Measurements from ENCODE around the gene BBLN.

The BBLN gene

DNA sequence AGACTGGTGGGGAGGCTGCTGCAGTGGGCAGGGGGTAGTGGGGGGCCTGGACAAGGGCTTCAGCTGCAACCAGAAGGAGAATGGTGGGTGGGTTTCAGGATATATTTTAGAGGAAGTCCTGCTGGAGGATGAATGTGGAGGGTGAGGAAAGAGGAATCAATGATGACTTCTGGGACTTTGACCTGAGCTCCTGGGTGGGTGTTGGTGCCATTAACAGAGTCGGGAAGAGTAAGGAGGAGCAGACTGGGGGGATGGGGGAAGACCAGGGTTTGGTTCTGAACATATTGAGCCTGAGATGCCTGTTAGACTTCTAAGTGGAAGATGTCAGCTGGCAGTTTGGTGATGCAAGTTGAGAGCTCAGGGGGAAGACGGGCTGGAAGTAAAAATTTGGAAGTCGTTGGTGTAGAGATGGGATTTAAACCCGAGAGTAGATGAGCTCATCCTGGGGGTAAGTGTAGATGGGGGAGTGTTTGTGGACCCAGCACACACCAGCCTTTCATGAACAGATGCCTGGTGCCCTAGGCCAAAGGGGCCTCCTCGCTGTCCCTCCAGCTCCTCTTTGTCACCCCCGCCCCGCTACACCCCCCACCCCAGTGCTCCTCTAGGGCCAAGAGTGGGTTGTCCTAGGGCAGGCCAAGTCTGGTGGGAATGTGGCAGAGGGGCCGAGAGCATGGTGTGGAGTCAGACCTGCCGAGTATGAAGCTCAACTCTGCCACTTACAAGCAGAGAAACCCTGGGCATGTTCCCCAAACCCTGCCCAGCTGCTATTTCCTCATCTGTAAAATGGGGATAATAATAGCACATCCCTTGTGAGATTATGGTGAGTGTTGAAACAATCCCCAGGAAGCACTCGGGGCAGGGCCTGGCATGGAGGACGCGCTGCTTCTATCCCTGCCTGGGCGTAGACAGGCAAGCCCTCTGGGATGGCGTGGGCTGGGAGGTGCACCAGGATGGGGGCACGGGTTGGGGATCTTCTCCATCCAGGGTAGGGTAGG lies 47.1 kb downstream of the BBLN start:
- ChIA-PET CTCF (interaction anchor here (1.3 to 3.5 kb wide), 7 partner anchors 9 to 20 kb away, joined by 3 to 20 read pairs (median 5); partner anchors contain the start of gene CIZ1), POLR2A (interaction anchor here (1.2 kb wide), 1 partner anchor 12 kb away, joined by 4 read pairs; no protein-coding TSS in a partner anchor)
- DNase-seq (ENCODE audit: extremely low spot score) = no peak
- TF ChIP-seq, protein P1, sequence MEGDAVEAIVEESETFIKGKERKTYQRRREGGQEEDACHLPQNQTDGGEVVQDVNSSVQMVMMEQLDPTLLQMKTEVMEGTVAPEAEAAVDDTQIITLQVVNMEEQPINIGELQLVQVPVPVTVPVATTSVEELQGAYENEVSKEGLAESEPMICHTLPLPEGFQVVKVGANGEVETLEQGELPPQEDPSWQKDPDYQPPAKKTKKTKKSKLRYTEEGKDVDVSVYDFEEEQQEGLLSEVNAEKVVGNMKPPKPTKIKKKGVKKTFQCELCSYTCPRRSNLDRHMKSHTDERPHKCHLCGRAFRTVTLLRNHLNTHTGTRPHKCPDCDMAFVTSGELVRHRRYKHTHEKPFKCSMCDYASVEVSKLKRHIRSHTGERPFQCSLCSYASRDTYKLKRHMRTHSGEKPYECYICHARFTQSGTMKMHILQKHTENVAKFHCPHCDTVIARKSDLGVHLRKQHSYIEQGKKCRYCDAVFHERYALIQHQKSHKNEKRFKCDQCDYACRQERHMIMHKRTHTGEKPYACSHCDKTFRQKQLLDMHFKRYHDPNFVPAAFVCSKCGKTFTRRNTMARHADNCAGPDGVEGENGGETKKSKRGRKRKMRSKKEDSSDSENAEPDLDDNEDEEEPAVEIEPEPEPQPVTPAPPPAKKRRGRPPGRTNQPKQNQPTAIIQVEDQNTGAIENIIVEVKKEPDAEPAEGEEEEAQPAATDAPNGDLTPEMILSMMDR (IDR thresholded peaks at IDR 0.05; ENCODE audit: control extremely low read depth, extremely low read depth, low read depth, missing control alignments) = no peak

DNA sequence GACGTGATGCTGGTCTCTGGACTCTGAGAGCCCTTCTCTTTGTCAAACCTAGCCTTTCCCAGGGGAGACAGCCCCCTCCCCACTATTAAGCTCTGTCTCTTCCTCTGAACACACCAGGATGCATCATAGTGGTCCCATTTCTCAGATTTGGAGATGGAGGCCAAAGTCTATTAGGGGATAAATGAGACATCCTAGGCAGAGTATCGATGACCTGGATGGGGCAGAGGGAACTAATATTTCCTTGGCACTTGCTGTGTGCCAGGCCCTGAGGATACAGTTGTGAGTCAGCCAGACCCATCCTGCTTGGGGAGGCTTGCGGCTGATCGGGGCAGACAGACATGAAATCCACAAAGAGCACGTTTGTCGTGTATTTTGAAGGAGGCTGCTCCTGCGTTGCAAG lies 48.3 kb downstream of the BBLN start:
- POLR2A ChIA-PET = no interaction called here
- TF ChIP-seq, protein P1 (IDR thresholded peaks at IDR 0.05; ENCODE audit: control extremely low read depth, extremely low read depth, low read depth, missing control alignments) = no peak
- no peak for DNase-seq (ENCODE audit: extremely low spot score)
- CTCF ChIA-PET = interaction anchor here (3.5 kb wide), 1 partner anchor 17 kb away, joined by 20 read pairs; the partner anchor contains the start of gene CIZ1

DNA sequence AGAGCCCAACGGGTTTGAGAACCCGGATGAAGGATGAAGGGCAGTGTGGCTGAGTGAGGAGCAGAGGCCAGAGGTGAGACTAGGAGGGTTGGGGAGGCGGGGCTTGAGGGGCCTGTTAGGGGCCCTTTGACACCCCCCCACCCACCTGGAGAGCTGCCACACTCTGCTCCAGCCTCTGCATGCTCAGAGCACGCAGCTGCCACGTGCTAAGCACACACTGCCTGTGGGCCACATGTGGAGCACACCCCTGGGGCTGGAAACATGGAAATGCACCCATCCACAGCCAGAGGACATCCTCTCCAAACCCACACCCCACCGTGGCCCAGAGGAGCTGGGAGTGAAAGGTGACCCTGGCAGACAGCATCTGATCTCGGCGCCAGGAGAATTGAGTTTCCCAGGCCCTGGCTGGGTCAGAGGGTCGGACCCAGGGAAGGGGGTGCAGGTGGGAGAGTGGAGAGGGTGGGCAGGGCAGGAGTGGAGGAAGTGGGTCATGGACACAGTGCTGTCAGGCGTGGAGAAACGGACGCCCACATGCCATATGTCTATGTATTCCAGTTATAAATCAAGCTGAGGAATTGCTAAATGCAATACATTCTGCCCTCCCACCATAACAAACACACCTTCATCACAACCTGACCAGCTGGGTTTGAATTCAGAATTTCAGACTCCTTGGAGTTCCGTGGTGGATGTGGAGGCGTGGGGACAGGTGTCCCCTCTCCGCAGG lies 49.0 kb downstream of the BBLN start:
- CTCF ChIA-PET = interaction anchor here (1.6 to 3.5 kb wide), 2 partner anchors 18 to 153 kb away, joined by 4 to 20 read pairs; partner anchors contain the start of gene CIZ1
- POLR2A ChIA-PET = interaction anchor here (0.6 kb wide), 1 partner anchor 211 kb away, joined by 3 read pairs; no protein-coding TSS in a partner anchor
- no peak for DNase-seq (ENCODE audit: extremely low spot score)
- TF ChIP-seq, protein P1 (IDR thresholded peaks at IDR 0.05; ENCODE audit: control extremely low read depth, extremely low read depth, low read depth, missing control alignments) = no peak

DNA sequence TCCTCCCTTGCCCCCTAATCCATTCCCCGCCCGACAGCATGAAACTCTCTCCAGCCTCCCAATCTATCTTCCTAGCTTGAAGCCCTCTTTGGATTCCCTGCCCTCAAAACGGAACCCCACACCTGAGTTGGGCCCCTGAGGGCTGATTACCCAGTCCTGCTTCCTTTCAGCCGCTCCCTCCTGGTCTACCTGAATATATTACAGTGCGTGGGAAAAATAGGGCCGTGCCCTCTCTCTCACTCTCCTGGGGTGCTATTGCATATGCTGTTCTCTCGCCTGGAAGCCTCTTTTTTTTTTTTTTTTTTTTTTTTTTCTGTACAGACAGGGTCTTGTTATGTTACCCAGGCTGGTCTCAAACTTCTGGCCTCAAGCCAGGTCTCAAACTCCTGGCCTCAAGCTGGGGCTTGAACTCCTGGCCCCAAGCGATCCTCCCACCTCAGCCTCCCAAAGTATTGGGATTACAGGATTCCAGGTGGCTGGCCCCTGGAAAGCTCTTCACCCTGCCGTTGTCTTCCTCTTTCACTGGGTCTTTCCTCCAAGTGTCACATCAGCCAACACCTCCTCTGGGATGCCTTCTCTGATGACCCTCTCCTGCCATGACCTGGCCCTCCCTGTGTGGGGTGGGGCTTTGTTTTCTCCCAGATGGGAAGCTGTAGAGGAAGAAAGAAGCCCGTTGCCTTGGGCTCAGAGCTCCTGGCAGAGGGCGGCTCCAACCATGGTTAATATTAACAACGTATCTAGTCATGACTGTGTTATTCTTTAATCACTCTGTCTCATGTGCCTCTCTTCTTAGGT lies 51.3 kb downstream of the BBLN start:
- TF ChIP-seq, protein P1 (IDR thresholded peaks at IDR 0.05; ENCODE audit: control extremely low read depth, extremely low read depth, low read depth, missing control alignments) = no peak
- ChIA-PET POLR2A (no interaction called here), CTCF (interaction anchor here (1.0 to 1.5 kb wide), 3 partner anchors 14 to 94 kb away, joined by 4 read pairs; partner anchors contain the start of gene CIZ1)
- no peak for DNase-seq (ENCODE audit: extremely low spot score)

DNA sequence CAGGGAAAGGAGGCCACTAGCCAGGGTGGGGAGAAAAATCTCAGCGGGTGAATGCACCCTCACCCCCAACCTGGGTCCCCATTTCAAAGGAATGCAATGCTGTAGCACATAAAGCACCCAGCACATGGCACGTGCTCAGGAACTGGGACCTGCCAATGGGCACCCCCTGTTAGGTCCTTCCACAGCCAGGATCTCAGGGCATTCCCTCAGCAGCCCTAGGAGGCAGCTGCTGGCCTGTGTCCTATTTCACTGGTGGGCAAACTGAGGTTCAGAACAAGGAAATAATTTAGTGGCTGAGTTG lies 51.9 kb downstream of the BBLN start:
- TF ChIP-seq, protein P1 (IDR thresholded peaks at IDR 0.05; ENCODE audit: control extremely low read depth, extremely low read depth, low read depth, missing control alignments) = no peak
- ChIA-PET POLR2A (no interaction called here), CTCF (interaction anchor here (1.0 to 1.5 kb wide), 3 partner anchors 15 to 94 kb away, joined by 4 read pairs; partner anchors contain the start of gene CIZ1)
- DNase-seq (ENCODE audit: extremely low spot score) = no peak

All from GM10248 (cell line).